Measurements from ENCODE around the gene ARL4C.

The ARL4C gene

GRCh38 chr2:234488486-234488885 is 8.4 kb downstream of the ARL4C start:
- no peak for DNase-seq (ENCODE audit: low read depth)
- TF ChIP-seq CTCF (conservative IDR thresholded peaks at IDR 0.05; ENCODE audit: control insufficient read depth, insufficient read depth, low read depth, low read length), result no peak
- no peak overlapping the region for H3K4me3 ChIP-seq (ENCODE audit: control insufficient read depth, low read depth, low read length)

GRCh38 chr2:234487356-234487755 is 9.5 kb downstream of the ARL4C start:
- TF ChIP-seq CTCF (conservative IDR thresholded peaks at IDR 0.05; ENCODE audit: control insufficient read depth, insufficient read depth, low read depth, low read length), result no peak
- DNase-seq (ENCODE audit: low read depth), result no peak
- H3K4me3 ChIP-seq (ENCODE audit: control insufficient read depth, low read depth, low read length), result no peak overlapping the region

GRCh38 chr2:234483568-234484251 is 13.2 kb downstream of the ARL4C start:
- no peak overlapping the region for H3K4me3 ChIP-seq (ENCODE audit: control insufficient read depth, low read depth, low read length)
- no peak for DNase-seq (ENCODE audit: low read depth)
- peak; percentile 11 for TF ChIP-seq CTCF (conservative IDR thresholded peaks at IDR 0.05; ENCODE audit: control insufficient read depth, insufficient read depth, low read depth, low read length)

- TF ChIP-seq CTCF (conservative IDR thresholded peaks at IDR 0.05; ENCODE audit: control insufficient read depth, insufficient read depth, low read depth, low read length), result no peak
- no peak overlapping the region for H3K4me3 ChIP-seq (ENCODE audit: control insufficient read depth, low read depth, low read length)
- DNase-seq (ENCODE audit: low read depth), result no peak
These were observed 15.6 kb downstream of the ARL4C start for GRCh38 chr2:234481301-234481700.

- H3K4me3 ChIP-seq (ENCODE audit: control insufficient read depth, low read depth, low read length), result no peak overlapping the region
- DNase-seq (ENCODE audit: low read depth), result no peak
- no peak for TF ChIP-seq CTCF (conservative IDR thresholded peaks at IDR 0.05; ENCODE audit: control insufficient read depth, insufficient read depth, low read depth, low read length)
These were observed 16.5 kb downstream of the ARL4C start for GRCh38 chr2:234480337-234480736.

- DNase-seq (ENCODE audit: low read depth), result no peak
- TF ChIP-seq CTCF (conservative IDR thresholded peaks at IDR 0.05; ENCODE audit: control insufficient read depth, insufficient read depth, low read depth, low read length), result no peak
- no peak overlapping the region for H3K4me3 ChIP-seq (ENCODE audit: control insufficient read depth, low read depth, low read length)
These were observed 17.4 kb downstream of the ARL4C start for GRCh38 chr2:234479465-234479864.

Measured in fibroblast of mammary gland (primary cell).